HG03095 (cell line): Measurements from ENCODE around the gene SMYD3.
"Not testable (repeated sequence)": the region's sequence is repeated elsewhere in the genome, so short reads cannot be mapped to it uniquely, and the experiment has no call there.

Experiments used
- ATAC-seq: cut with Tn5 transposase; IDR thresholded peaks from one replicate; pipeline ENCODE4 v1.9.1; 2021; ENCODE audit warnings: moderate library complexity; ENCODE audit not compliant: unreplicated experiment

The SMYD3 gene

DNA sequence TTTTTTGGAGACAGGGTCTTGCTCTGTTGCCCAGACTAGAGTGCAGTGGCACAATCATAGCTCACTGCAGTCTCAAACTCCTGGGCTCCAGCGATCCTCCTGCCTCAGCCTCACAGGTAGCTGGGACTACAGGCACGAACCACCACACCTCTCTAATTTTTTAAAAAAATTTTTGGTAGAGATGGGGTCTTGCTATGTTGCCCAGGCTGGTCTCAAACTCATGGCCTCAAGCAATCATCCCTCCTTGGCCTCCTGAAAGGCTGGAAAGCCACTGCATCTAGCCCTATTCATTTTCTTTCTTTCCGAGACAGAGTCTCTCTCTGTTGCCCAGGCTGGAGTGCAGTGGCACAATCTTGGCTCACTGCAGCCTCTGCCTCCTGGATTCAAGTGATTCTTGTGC is 793.1 kb downstream of the SMYD3 start:
- ATAC-seq = not testable (repeated sequence)

DNA sequence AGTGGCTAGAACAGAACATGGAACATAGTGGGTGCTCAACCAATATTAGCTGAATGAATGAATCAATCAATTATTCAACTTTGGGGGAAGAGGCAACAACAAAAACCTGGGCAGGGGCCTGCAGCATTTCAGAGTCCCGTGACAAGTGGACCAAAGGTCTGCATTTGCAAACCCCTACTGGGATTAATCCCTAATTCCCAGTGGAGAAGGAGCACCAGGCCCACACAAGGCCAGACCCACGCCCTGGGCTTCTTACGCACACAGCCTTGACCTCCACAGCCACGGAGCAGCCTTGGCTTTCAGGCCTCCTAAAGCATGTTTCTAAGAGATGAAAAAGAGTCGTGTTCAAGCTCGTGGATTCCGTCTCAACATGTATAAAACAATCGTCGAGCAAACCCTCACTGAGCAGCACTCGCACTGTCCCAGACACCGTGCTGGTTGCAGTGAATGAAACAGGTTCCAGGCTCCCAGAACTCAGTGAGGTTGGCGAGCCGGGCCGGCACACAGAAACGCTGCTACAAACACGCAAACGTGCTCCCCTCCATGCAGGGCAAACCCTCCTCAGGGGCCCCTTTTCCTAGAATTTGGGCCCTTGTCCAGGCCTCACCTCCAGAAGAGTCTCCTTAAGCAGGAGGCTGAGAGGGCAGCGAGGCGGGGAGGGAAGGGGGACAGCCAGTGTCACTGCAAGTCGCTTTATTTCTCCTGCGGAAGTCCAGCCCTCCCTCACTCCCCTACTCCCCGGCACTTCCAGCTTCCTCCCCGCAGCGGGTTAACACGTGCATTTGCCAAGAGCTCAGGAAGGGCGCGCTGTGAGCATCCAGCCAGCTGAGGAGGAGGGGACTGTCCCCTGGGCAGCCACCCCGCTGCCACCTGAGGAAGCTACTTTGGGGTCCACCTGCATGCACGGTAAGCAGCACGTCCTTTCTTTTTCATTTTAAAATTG is 795.8 kb downstream of the SMYD3 start:
- ATAC-seq = no peak

DNA sequence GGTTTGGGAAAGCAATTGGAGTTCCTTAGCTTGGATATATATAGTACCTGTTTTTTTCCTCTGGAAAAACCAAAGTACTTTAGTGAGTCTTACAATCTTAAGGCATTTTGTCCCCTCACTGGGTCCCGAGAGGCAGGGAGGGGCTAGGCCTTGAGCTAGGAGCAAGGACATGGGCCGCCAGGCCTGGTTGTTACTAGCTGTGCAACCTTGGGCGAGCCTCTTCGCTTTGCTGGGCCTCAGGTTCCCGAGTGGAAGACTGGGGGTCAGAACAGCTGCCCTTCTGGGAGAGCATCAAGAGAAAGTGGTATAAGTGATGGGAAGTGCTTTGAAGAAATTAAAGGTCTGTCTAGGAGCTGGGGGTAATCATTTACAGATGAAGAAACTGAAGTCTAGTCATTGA is 799.1 kb downstream of the SMYD3 start:
- no peak for ATAC-seq

DNA sequence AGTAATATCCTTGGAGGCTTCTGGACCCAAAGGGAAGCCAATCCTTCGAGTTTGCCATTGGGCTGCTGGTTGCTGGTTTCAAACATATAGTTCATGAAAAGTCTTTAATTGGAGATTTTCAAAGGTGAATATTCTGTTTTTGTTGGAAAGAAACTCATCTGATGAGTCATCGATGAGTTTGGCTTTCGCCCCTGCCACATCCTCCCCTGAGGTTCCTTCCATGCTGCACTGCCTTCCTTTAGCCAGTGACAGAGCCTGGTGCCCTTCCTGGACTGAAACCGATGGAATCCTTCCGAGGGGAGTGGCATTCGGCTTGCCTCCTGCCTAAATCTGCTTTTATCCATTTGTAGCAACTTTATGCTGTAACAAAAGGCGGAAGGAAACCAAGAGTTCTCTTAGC is 802.3 kb downstream of the SMYD3 start:
- no peak for ATAC-seq

DNA sequence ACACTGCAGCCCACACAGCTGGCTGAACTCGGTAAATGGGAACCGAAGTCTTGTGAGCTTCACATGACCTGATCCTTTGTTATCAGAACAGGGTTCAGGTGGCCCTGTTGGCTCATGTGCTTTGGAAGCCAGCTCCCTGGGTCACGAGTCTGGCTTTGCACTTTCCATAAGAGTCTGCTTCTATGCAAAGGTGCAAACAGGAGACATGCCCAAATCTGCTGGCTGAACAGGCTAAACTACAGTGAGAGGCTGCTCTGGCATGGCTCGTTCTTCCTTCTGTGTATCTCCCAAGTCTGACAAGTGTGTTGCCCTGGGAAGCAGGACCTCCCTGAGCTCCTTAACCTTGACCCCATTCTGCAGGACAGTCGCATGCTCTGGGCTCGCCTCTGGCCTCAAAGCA is 802.7 kb downstream of the SMYD3 start:
- ATAC-seq = no peak

DNA sequence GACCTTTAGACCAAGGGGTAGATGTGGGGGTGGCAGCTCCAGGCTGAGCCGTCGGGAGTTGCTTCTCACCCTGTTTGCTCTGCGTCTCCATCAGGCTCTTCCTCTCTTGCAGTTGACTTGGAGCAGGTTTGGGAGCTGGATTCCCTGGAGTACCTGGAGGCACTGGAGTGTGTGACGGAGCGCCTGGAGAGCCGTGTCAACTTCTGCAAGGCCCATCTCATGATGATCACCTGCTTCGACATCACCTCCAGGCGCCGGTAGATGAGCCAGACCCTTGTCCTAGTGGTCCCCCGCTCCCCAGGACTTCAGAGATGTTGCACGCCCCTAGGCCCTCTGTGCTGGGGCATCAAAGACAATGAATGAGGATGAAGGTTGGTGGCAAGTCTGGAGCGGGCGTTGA is 804.7 kb downstream of the SMYD3 start:
- ATAC-seq = no peak

DNA sequence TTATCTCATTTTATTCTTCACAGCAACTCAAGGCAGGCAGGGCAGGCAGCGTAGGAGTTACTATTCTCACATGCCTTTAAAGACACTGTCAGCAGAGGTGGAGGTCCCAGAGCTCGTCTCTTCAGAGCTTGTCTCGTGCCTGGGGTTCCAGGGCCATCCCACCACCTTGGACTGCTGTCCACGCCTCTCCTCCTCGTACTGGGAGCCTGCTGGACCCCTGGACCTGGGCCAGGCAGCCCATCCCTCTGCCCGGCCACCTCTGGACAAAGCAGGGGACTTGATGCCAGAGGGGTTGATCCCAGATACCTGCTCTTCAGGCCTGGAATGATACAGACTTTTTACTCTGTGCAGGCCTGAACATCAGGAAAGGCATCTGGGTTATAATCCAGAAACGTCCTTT is 805.4 kb downstream of the SMYD3 start:
- no peak for ATAC-seq

DNA sequence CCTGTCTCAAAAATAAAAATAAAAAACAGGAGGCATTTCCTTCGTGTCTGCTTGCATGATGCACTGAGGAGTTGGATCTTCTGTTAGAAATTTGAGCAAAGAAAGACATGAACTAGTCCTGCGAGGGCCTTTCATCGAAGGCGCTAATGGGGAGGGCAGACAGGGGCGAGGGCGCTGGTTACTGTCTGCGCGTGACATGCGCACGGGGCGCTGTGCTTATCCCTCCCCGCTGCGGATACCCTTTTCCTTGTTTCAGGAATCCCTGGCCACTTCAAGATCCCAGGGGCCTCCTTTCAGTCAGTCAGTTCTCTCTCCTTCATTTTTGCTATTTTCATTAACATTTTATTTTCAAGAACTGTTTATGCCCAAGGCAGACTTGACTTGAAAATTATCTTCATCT is 806.4 kb downstream of the SMYD3 start:
- no peak for ATAC-seq
